K562 (cell line): ENCODE measurements around the gene SGSM2. TPM values are rescaled to one million over a fixed set of nuclear protein-coding genes. Genes with fewer than 3 reads are reported as not detected.

Source experiments
- CREB1 ChIP-seq, 2 experiments: sonication (generic) in 1 of 2; formaldehyde crosslinking in 1 of 2; IDR thresholded peaks; 2 replicates each; pipeline versions ENCODE4 v1.6.1 to v1.8.0; 2012 to 2022; ENCODE audit warnings: inconsistent platforms in 1 of 2, mild to moderate bottlenecking in 1 of 2, missing genetic modification reagents in 1 of 2, moderate library complexity in 1 of 2
- E4F1 ChIP-seq: fragments of 250-450 bp; sonication (Bioruptor Pico); IDR thresholded peaks from 2 replicates; pipeline ENCODE4 v1.5.0; 2021; ENCODE audit warnings: mild to moderate bottlenecking, borderline replicate concordance
- GABPB1 ChIP-seq: sonication (generic); formaldehyde crosslinking; IDR thresholded peaks from 2 replicates; pipeline ENCODE4 v1.8.0; 2022; ENCODE audit warnings: mild to moderate bottlenecking, missing genetic modification reagents
- PRPF4 ChIP-seq: fragments of 200-400 bp; formaldehyde crosslinking; IDR thresholded peaks from one replicate; pipeline ENCODE4 v1.6.1; 2017; ENCODE audit warnings: low read length, low read depth, mild to moderate bottlenecking; ENCODE audit not compliant: insufficient read depth, poor library complexity, severe bottlenecking
- SLC30A9 ChIP-seq: fragments of 250-450 bp; sonication (Bioruptor Pico); IDR thresholded peaks from 2 replicates; pipeline ENCODE4 v1.8.0; 2022; ENCODE audit warnings: mild to moderate bottlenecking, moderate library complexity
- TBL1XR1 ChIP-seq, 2 experiments: IDR thresholded peaks; 2 replicates each; pipeline ENCODE4 v1.6.1; 2012; ENCODE audit warnings: improper control_type of control experiment in 2 of 2, low read length in 2 of 2, mild to moderate bottlenecking in 1 of 2
- UBTF ChIP-seq, 2 experiments: IDR thresholded peaks; 2 replicates each; pipeline ENCODE4 v1.6.1; 2012; ENCODE audit warnings: improper control_type of control experiment in 2 of 2, low read depth in 2 of 2, low read length in 2 of 2, borderline replicate concordance in 1 of 2
- XRCC5 ChIP-seq: fragments of 200-400 bp; formaldehyde crosslinking; IDR thresholded peaks from 2 replicates; pipeline ENCODE4 v1.6.1; 2017; ENCODE audit warnings: low read depth, mild to moderate bottlenecking, low read length
- polyA plus RNA-seq, 8 experiments: library from polyadenylated mRNA; depleted of rRNA in 4 of 8; stranded (reverse) in 5 of 8; unstranded in 3 of 8; fragments of >200 nt; fragmentation: Nextera tagmentation in 2 of 8; fragmentation: Illumina TruSeq in 1 of 8; extraction: Ambion mirVana in 2 of 8; extraction: Trizol in 1 of 8; gene quantifications; 2 replicates each; pipeline versions ENCODE4 v1.2.1 to v1.2.3, GENCODE V29; 2011 to 2014; ENCODE audit warnings: inconsistent platforms in 1 of 8, missing spikeins in 1 of 8
- total RNA-seq, 7 experiments: library from RNA; depleted of rRNA in 6 of 7; stranded (reverse); fragments of >200 nt in 6 of 7; fragmentation: Illumina TruSeq in 2 of 7; extraction: Trizol in 2 of 7; gene quantifications; 2 replicates each; pipeline versions ENCODE4 v1.2.1 to v1.2.3, GENCODE V29; 2011 to 2021; ENCODE audit warnings: low replicate concordance in 1 of 7
- TF ChIP-seq, protein P1 (sequence below): IDR thresholded peaks from 2 replicates; pipeline ENCODE4 v1.6.1; 2016; ENCODE audit warnings: missing genetic modification characterization, missing compliant biosample characterization
- TF ChIP-seq, protein P2 (sequence below): sonication (generic); formaldehyde crosslinking; IDR thresholded peaks from 2 replicates; pipeline ENCODE4 v1.8.1; 2023; ENCODE audit warnings: mild to moderate bottlenecking, missing genetic modification reagents
- TF ChIP-seq, protein P3 (sequence below): fragments of 450-650 bp; formaldehyde crosslinking; IDR thresholded peaks from 2 replicates; pipeline ENCODE4 v1.4.0; 2020; ENCODE audit warnings: mild to moderate bottlenecking, moderate library complexity
- TF ChIP-seq, protein P4 (sequence below): fragments of 250-450 bp; sonication (Bioruptor Pico); IDR thresholded peaks from 2 replicates; pipeline ENCODE4 v1.5.0; 2021

The SGSM2 gene
- total and polyA plus RNA-seq, 9 of the 15 experiments (the other 6 are each of a cell fraction or from before 2014, with no cell fraction given): 0.20 to 26.3 (median 14.8) TPM

GRCh38 chr17:2336215-2336851, 968 bp upstream of the SGSM2 start, which contains the start of gene TSR1 (continued):
- TF ChIP-seq UBTF (IDR thresholded peaks at IDR 0.05; ENCODE audit: borderline replicate concordance in 1 of 2, low read depth in 2 of 2, low read length in 2 of 2) (no peak), TBL1XR1 (IDR thresholded peaks at IDR 0.05; ENCODE audit: low read length in 2 of 2) (no peak), SLC30A9 (no peak), E4F1 (CRISPR knock-in tag) (no peak), GABPB1 (CRISPR knock-in tag) (peak; percentile 92), PRPF4 (no peak), CREB1 (IDR thresholded peaks at IDR 0.05) (peak; percentile 38), CREB1 (CRISPR knock-in tag; IDR thresholded peaks at IDR 0.05) (0 out of 2 replicates have a peak, but pooled peaks have one; percentile 12), XRCC5 (no peak)
- TF ChIP-seq, protein P1, sequence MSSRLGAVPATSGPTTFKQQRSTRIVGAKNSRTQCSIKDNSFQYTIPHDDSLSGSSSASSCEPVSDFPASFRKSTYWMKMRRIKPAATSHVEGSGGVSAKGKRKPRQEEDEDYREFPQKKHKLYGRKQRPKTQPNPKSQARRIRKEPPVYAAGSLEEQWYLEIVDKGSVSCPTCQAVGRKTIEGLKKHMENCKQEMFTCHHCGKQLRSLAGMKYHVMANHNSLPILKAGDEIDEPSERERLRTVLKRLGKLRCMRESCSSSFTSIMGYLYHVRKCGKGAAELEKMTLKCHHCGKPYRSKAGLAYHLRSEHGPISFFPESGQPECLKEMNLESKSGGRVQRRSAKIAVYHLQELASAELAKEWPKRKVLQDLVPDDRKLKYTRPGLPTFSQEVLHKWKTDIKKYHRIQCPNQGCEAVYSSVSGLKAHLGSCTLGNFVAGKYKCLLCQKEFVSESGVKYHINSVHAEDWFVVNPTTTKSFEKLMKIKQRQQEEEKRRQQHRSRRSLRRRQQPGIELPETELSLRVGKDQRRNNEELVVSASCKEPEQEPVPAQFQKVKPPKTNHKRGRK (tag): no peak
- TF ChIP-seq, protein P2, sequence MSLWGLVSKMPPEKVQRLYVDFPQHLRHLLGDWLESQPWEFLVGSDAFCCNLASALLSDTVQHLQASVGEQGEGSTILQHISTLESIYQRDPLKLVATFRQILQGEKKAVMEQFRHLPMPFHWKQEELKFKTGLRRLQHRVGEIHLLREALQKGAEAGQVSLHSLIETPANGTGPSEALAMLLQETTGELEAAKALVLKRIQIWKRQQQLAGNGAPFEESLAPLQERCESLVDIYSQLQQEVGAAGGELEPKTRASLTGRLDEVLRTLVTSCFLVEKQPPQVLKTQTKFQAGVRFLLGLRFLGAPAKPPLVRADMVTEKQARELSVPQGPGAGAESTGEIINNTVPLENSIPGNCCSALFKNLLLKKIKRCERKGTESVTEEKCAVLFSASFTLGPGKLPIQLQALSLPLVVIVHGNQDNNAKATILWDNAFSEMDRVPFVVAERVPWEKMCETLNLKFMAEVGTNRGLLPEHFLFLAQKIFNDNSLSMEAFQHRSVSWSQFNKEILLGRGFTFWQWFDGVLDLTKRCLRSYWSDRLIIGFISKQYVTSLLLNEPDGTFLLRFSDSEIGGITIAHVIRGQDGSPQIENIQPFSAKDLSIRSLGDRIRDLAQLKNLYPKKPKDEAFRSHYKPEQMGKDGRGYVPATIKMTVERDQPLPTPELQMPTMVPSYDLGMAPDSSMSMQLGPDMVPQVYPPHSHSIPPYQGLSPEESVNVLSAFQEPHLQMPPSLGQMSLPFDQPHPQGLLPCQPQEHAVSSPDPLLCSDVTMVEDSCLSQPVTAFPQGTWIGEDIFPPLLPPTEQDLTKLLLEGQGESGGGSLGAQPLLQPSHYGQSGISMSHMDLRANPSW (CRISPR knock-in tag): no peak
- TF ChIP-seq, protein P3, sequence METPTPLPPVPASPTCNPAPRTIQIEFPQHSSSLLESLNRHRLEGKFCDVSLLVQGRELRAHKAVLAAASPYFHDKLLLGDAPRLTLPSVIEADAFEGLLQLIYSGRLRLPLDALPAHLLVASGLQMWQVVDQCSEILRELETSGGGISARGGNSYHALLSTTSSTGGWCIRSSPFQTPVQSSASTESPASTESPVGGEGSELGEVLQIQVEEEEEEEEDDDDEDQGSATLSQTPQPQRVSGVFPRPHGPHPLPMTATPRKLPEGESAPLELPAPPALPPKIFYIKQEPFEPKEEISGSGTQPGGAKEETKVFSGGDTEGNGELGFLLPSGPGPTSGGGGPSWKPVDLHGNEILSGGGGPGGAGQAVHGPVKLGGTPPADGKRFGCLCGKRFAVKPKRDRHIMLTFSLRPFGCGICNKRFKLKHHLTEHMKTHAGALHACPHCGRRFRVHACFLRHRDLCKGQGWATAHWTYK (CRISPR knock-in tag): no peak
- TF ChIP-seq, protein P4, sequence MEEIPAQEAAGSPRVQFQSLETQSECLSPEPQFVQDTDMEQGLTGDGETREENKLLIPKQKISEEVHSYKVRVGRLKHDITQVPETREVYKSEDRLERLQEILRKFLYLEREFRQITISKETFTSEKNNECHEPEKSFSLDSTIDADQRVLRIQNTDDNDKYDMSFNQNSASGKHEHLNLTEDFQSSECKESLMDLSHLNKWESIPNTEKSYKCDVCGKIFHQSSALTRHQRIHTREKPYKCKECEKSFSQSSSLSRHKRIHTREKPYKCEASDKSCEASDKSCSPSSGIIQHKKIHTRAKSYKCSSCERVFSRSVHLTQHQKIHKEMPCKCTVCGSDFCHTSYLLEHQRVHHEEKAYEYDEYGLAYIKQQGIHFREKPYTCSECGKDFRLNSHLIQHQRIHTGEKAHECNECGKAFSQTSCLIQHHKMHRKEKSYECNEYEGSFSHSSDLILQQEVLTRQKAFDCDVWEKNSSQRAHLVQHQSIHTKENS (CRISPR knock-in tag): no peak
